HG03064 (cell line): ENCODE results near the gene SMIM11.
A peak's percentile ranks its signal among the peaks of the same experiment; 100 is the strongest.

ENCODE experiments used
- ATAC-seq: cut with Tn5 transposase; IDR thresholded peaks from one replicate; pipeline ENCODE4 v1.9.1; 2021; ENCODE audit warnings: low read depth; ENCODE audit not compliant: unreplicated experiment

SMIM11 gene

GRCh38 chr21:34374940-34375618, at the start of gene SMIM11:
Gene SMIM11 (plus strand): TSS chr21:34375507. CDS start chr21:34379505, 3,998 bp downstream.
- peak; percentile 73 for ATAC-seq

GRCh38 chr21:34330055-34330454, 45.3 kb upstream of the SMIM11 start:
- ATAC-seq = no peak

DNA sequence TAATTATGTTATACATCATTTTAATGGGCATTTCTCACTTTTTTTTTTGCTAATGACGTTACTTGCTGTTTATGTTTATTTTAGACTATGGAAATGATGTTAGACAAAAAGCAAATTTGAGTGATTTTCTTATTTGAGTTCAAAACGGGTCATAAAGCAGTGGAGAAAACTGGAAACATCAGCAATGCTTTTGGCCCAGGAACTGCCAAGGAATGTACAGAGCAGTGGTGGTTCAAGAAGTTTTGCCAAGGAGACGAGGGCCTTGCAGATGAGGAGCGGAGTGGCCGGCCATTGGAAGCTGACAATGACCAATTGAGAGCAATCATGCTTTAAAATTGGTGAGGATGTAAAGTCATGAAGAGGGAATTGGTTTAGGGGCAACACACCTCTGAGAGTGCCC, 43.6 kb upstream of the SMIM11 start:
- no peak for ATAC-seq

DNA sequence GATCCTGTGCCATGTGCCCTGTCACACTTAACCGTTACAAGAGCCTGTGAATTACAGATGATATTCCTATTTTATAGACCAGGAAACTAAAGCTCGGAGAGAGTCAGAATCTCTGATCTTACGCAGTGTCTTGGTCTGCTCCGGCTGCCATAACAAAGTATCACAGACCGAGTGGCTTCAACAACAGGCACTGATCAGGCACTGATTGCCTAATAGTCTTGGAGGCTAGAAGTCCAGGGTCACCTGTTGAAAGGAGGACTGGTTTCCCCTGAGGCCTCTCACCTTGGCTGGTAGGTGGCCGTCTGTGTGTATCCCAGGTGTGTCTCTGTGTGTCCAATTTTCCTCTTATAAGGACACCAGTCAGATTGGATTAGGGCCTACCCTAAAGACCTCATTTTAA, 43.0 kb upstream of the SMIM11 start:
- ATAC-seq = no peak

GRCh38 chr21:34333121-34333739, 42.1 kb upstream of the SMIM11 start:
- ATAC-seq = no peak

GRCh38 chr21:34335316-34335715, 40.0 kb upstream of the SMIM11 start:
- ATAC-seq = no peak

GRCh38 chr21:34336245-34336644, 39.1 kb upstream of the SMIM11 start:
- ATAC-seq = no peak

- no peak for ATAC-seq
Measured at GRCh38 chr21:34336756-34337391, 38.4 kb upstream of the SMIM11 start.

GRCh38 chr21:34337741-34338140, 37.6 kb upstream of the SMIM11 start:
- no peak for ATAC-seq

DNA sequence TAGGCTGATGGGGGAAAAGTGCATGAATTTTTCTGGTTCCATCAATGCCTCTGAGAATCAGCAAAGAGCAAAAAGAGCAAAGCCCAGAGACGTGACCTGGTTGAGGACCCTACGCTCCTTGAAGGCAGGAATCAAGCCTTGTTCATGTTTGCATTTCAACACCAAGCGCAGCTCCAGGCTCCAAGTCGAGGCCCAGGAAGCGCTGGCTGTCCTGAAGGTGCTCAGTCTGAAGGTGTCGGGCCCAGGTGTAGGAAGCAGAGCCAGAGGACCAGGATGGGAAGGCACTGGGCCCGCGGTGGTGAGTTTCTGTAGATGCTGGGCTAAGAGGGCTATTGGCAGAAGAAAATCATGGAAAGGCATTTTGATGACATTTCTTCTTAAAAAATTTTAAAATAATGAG, 37.1 kb upstream of the SMIM11 start:
- ATAC-seq = no peak

DNA sequence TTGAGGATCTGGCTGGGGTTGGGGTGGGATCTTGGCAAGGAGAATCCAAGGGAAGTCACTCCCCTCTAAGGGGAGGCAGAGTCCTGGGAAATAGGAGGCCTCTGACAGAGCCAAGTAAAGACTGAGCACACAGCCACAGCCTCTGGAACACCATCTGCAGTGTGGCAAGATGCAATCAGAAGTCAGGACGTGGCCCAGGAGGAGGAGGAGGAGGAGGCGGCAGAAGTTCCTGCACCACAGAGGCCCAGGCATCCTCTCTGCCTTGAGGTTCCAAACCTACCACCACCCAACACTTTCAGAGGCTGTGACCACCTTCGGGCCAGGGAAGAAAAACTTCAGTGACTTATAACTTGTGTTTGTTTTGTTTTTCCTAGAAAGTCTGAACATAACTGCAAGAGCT, 35.2 kb upstream of the SMIM11 start:
- no peak for ATAC-seq

- no peak for ATAC-seq
Measured at GRCh38 chr21:34342476-34342875, 32.8 kb upstream of the SMIM11 start.

GRCh38 chr21:34343347-34343746, 32.0 kb upstream of the SMIM11 start:
- ATAC-seq = no peak

- ATAC-seq = no peak
Measured at GRCh38 chr21:34343838-34344381, 31.4 kb upstream of the SMIM11 start.

DNA sequence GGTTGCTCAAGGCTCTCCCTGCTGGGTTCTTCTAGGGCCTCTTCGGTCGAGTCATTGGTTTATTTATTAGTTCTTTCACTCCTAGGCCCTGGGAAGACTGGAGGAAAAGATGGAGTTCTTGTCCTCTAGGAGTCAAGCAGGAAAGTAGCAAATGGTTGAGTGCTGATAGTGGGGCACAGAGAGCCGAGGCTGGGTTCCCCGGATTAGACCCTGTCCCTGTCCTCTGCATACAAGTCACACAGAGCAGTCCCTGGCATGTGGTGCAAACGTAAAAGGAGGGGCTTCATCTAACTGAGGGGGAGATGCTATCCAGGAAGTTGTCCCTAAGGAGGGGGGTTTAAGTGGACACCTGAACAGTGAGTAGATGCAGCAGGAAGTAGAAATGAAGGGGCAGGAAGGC, 30.7 kb upstream of the SMIM11 start:
- no peak for ATAC-seq

GRCh38 chr21:34345091-34345871, 30.0 kb upstream of the SMIM11 start:
- no peak for ATAC-seq

GRCh38 chr21:34345892-34346291, 29.4 kb upstream of the SMIM11 start:
- no peak for ATAC-seq

GRCh38 chr21:34348890-34349519, 26.3 kb upstream of the SMIM11 start:
- no peak for ATAC-seq

DNA sequence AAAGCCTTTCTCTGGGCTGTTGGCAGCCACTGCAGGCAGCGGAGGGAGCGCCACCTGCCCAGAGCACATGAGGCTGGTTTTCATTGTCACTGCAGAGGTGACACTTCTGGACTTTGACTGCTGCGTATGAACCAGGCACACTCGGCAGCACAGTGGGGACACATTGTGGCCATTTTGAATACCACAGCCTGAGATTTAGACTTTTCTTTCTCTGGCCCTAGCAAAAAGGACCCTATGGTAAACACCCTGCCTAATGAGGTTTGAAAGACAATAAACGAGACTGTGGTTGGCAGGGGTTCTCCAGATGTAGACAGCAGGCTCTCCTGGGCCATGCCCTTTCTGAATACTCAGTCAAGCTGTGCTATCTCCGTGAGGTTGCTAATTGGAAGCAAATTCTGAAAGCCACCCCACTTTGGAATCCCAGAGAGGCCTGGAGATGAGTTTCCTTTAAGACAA, 23.5 kb upstream of the SMIM11 start:
- no peak for ATAC-seq

DNA sequence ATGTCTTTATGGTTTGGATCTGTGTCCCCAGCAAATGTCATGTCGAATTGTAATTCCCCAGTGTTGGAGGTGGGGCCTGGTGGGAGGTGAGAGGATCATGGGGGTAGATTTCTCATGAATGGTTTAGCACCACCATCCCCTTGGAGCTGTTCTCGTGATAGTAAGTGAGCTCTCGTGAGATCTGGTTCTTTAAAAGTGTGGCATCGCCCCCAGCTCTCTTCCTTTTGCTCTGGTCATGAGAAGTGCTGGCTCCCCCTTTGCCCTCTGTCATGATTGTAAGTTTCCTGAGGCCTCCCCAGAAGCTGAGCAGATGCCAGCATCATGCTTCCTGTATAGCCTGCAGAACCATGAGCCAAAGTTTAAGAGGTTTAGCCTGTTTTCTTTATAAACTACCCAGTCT, 22.8 kb upstream of the SMIM11 start:
- ATAC-seq = no peak
